Neural progenitor cell (in vitro differentiated cells): ENCODE measurements around the gene C1orf122.

ENCODE experiments used
- EZH2 ChIP-seq: fragments of 200-600 bp; sonication (generic); IDR thresholded peaks from 2 replicates; pipeline ENCODE4 v1.6.1; 2017; ENCODE audit warnings: antibody characterized with exemption, mild to moderate bottlenecking, moderate library complexity
- EZH2phosphoT487 ChIP-seq: fragments of 200-600 bp; sonication (generic); IDR thresholded peaks from 2 replicates; pipeline ENCODE4 v1.6.1; 2017; ENCODE audit warnings: antibody characterized with exemption
- TF ChIP-seq, protein P1 (sequence below): fragments of 200-600 bp; sonication (generic); IDR thresholded peaks from 2 replicates; pipeline ENCODE4 v1.5.1; 2017; ENCODE audit warnings: antibody characterized with exemption, mild to moderate bottlenecking

DNA sequence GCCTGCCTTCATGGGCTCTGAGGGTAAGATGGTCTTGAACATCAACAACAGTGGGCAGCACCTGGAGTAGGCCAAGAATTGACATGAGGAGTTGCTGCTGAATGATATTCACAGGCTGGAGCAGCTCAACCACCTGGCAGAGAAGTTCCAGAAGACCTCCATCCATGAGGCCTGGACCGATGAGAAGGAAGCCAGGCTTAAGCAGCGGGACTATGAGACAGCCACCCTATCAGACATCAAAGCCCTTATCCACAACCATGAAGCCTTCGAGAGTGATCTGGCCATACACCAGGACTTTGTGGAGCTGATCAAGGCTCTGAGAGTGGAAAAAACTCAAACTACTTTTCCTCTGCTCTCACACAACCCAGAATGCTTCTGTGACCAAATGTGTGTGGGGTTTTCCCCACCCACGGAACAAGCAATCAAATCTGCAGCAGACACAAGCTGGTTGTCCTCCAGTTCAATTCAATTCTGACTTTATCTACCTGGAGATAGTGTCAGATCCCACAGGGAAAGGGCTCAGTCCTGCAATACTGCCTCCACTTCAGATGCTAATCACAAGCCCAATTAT is 30.6 kb upstream of the C1orf122 start:
- TF ChIP-seq, protein P1, sequence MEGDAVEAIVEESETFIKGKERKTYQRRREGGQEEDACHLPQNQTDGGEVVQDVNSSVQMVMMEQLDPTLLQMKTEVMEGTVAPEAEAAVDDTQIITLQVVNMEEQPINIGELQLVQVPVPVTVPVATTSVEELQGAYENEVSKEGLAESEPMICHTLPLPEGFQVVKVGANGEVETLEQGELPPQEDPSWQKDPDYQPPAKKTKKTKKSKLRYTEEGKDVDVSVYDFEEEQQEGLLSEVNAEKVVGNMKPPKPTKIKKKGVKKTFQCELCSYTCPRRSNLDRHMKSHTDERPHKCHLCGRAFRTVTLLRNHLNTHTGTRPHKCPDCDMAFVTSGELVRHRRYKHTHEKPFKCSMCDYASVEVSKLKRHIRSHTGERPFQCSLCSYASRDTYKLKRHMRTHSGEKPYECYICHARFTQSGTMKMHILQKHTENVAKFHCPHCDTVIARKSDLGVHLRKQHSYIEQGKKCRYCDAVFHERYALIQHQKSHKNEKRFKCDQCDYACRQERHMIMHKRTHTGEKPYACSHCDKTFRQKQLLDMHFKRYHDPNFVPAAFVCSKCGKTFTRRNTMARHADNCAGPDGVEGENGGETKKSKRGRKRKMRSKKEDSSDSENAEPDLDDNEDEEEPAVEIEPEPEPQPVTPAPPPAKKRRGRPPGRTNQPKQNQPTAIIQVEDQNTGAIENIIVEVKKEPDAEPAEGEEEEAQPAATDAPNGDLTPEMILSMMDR, result no peak
- TF ChIP-seq EZH2, result no peak
- no peak for TF ChIP-seq EZH2phosphoT487
